Stomach (tissue), 9 donors: ENCODE data around the gene BBS1. TPM values are rescaled to one million over a fixed set of nuclear protein-coding genes. Genes with fewer than 3 reads are reported as not detected.

ENCODE experiments used
- DNase-seq, 2 donors: peaks; one replicate each; pipeline versions ENCODE4 v3.0.0 to v3.0.0-alpha.2; 2013 to 2019
- H3K27ac ChIP-seq, 5 donors: fragments of 200-600 bp in 4 of 5; sonication (generic) in 4 of 5; one replicate each; pipeline ENCODE4 v1.5.1; 2013 to 2019; ENCODE audit warnings: mild to moderate bottlenecking in 1 of 5, moderate library complexity in 1 of 5
- H3K27me3 ChIP-seq, 3 donors: fragments of 200-600 bp; sonication (generic); one replicate each; pipeline ENCODE4 v1.5.1; 2017 to 2019; ENCODE audit warnings: mixed run types in 1 of 3
- H3K36me3 ChIP-seq, 4 donors: fragments of 200-600 bp; sonication (generic); 1 replicate in 3 of 4; 2 replicates in 1 of 4; pipeline ENCODE4 v1.5.1; 2016 to 2019
- H3K4me1 ChIP-seq, 4 donors: fragments of 200-600 bp; sonication (generic); one replicate each; pipeline ENCODE4 v1.5.1; 2016 to 2019
- H3K4me3 ChIP-seq, 4 donors: fragments of 200-600 bp; sonication (generic) in 3 of 4; one replicate each; pipeline ENCODE4 v1.5.1; 2016 to 2019; ENCODE audit warnings: mild to moderate bottlenecking in 1 of 4
- H3K9me3 ChIP-seq, 4 donors: fragments of 200-600 bp; sonication (generic); one replicate each; pipeline ENCODE4 v1.5.1; 2016 to 2019
- CTCF ChIP-seq, 7 experiments: fragments of 450-650 bp in 4 of 7; fragments of 200-600 bp in 3 of 7; sonication (generic) in 3 of 7; IDR thresholded peaks; one replicate each; pipeline ENCODE4 v1.5.1; 2016 to 2019; ENCODE audit warnings: antibody characterized with exemption in 7 of 7, control low read depth in 2 of 7, mild to moderate bottlenecking in 1 of 7
- EP300 ChIP-seq: sonication (generic); formaldehyde crosslinking; IDR thresholded peaks from one replicate; pipeline ENCODE4 v1.6.1; 2017; ENCODE audit warnings: antibody characterized with exemption
- POLR2A ChIP-seq, 4 donors: fragments of 450-650 bp; IDR thresholded peaks; one replicate each; pipeline ENCODE4 v1.6.1; 2016; ENCODE audit warnings: antibody characterized with exemption in 4 of 4, control low read depth in 2 of 4, mild to moderate bottlenecking in 1 of 4, moderate library complexity in 1 of 4
- POLR2AphosphoS5 ChIP-seq, 3 donors: sonication (generic); formaldehyde crosslinking; IDR thresholded peaks; one replicate each; pipeline ENCODE4 v1.6.1; 2016; ENCODE audit warnings: antibody characterized with exemption in 3 of 3
- WGBS, 5 donors: extraction: QIAGEN DNeasy Blood & Tissue Kit in 3 of 5; methylation state at CpG; one replicate each; pipeline versions ENCODE4 v1.1.5 to v1.1.7; 2013 to 2018; 5-methylcytosine and 5-hydroxymethylcytosine counted together
- intact Hi-C: fragments of 100-400 bp; cut with DNase I; formaldehyde crosslinking; loops from one replicate; pipeline ENCODE4 v1.15.1; 2023; ENCODE audit warnings: low total_unique reads
- polyA plus RNA-seq, 3 donors: library from polyadenylated mRNA; stranded (reverse); fragments of 200-250 nt; gene quantifications; one replicate each; pipeline ENCODE4 v1.2.3, GENCODE V29; 2013
- total RNA-seq, 5 donors: library from RNA; depleted of rRNA; stranded (reverse); fragments of >200 nt; gene quantifications; one replicate each; pipeline versions ENCODE4 v1.1.0 to v1.2.3, GENCODE V29; 2014 to 2016
- donor health status: healthy with polysubstance abuse.
- donor health status: Bipolar disorder and iron deficiency.
- donor health status: healthy.

The BBS1 gene
- total and polyA plus RNA-seq, 8 donors: 12.3 to 138 (median 24.6) TPM

GRCh38 chr11:66471142-66471541, 39.3 kb upstream of the BBS1 start:
- Histone ChIP-seq H3K27ac (no peak overlapping the region), H3K4me1 (peaks cover 12 to 26% (median 14%) of the 10 kb centered on the region in 4 donors), H3K9me3 (no peaks in the 10 kb centered on the region), H3K4me3 (no peak overlapping the region), H3K27me3 (no peaks in the 10 kb centered on the region), H3K36me3 (peaks cover 23 to 59% (median 56%) of the 10 kb centered on the region in 4 donors)
- TF ChIP-seq POLR2AphosphoS5 (IDR thresholded peaks at IDR 0.05) (no peak), EP300 (no peak), POLR2A (IDR thresholded peaks at IDR 0.05) (no peak), CTCF (IDR thresholded peaks at IDR 0.05) (no peak)
- WGBS, 5 donors: 95 to 96% (median 96%) methylated on average over 16 of the region's 16 CpGs
- DNase-seq: no peak
- intact Hi-C loops: no loop called here

DNA sequence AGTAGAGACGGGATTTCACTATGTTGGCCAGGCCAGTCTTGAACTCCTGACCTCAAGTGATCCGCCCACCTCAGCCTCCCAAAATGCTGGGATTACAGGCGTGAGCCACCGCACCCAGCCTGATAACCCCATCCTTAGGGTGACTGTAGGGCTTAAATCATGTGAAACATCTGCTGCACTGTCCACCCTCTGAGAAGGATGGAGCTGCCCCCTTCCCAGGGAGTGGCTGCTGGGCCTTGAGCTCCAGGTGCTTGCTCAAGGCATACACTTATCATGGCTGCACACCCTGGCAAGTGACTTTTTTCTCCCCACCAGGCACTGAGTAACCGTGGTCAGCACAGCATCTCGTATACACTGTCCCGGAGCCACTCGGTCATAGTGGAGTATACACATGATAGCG, 38.4 kb upstream of the BBS1 start:
- TF ChIP-seq POLR2A (IDR thresholded peaks at IDR 0.05): no peak
- no peak for TF ChIP-seq CTCF (IDR thresholded peaks at IDR 0.05)
- TF ChIP-seq EP300: no peak
- no peak for TF ChIP-seq POLR2AphosphoS5 (IDR thresholded peaks at IDR 0.05)
- Histone ChIP-seq H3K4me1 (peaks cover 10 to 24% (median 12%) of the 10 kb centered on the region in 4 donors), H3K9me3 (no peaks in the 10 kb centered on the region), H3K27ac (no peak overlapping the region), H3K36me3 (peaks cover 23 to 66% (median 59%) of the 10 kb centered on the region in 4 donors), H3K4me3 (no peak overlapping the region), H3K27me3 (no peaks in the 10 kb centered on the region)
- 86 to 94% (median 90%) methylated on average over 9 of the region's 9 CpGs for WGBS, 5 donors
- DNase-seq: no peak
- intact Hi-C loops: no loop called here

DNA sequence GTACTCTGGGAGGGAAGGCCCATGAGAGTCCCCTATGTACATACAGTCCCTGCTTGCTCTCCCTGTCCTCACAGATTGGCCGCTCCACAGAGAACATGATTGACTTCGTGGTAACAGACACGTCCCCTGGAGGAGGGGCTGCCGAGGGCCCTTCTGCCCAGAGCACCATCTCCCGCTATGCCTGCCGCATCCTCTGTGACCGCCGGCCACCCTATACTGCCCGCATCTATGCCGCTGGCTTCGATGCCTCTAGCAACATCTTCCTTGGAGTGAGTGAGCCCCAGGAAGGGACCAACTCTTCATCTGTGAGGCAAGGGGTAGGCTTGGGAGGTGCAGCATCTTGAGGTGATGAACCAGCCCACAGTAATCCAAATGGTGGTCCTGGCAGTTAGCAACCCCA, 37.3 kb upstream of the BBS1 start:
- no peak overlapping the region for H3K27ac ChIP-seq
- intact Hi-C loops: no loop called here
- no peak for TF ChIP-seq POLR2AphosphoS5 (IDR thresholded peaks at IDR 0.05)
- H3K27me3 ChIP-seq: no peaks in the 10 kb centered on the region
- peaks cover 23 to 66% (median 59%) of the 10 kb centered on the region in 4 donors for H3K36me3 ChIP-seq
- no peaks in the 10 kb centered on the region for H3K9me3 ChIP-seq
- DNase-seq: no peak
- WGBS, 5 donors: 89 to 94% (median 93%) methylated on average over 11 of the region's 11 CpGs
- no peak overlapping the region for H3K4me3 ChIP-seq
- H3K4me1 ChIP-seq: peaks cover 0 to 13% (median 2%) of the 10 kb centered on the region in 4 donors

DNA sequence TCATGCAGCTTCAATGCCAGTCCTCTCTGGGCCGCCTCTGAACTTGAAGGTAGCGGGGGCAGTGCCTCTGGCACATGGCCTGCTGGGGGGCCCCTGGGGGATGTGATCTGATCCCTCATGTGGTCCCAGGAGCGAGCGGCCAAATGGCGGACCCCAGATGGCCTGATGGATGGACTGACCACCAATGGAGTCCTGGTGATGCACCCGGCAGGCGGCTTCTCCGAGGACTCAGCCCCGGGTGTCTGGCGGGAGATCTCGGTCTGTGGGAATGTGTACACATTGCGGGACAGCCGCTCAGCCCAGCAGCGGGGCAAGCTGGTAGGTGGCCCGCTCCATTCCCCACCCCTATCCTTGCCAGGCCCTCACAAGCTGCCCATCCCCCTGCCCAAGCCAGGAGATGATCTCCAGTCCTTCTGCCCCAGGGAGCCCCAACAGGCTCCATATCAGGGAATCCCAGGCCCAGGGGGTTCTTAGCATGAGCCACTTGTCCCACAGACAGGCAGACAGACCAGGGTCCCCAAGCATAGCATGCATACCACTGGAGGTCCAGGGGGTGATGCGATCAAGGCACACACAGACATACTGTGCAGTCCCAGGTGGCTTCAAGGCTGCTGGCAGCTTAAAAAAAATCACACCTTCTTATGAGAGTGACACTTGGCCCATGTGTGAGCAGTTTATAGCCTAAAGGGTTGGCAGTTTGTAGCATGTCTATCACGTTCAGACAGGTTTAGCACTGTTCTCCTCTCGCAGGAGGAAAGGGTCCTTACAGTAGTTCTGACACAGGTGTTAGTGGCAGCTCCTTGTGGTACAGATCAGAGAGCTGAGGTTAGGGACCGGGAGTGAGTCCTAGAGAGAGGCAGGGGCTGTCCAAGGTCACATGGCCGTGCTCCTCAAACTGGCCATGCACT, 36.6 kb upstream of the BBS1 start:
- no peak overlapping the region for H3K27ac ChIP-seq
- no peaks in the 10 kb centered on the region for H3K27me3 ChIP-seq
- peaks cover 23 to 66% (median 59%) of the 10 kb centered on the region in 4 donors for H3K36me3 ChIP-seq
- 79 to 96% (median 90%) methylated on average over 9 to 20 of the region's 20 CpGs for WGBS, 5 donors
- H3K9me3 ChIP-seq: no peaks in the 10 kb centered on the region
- peaks cover 0 to 12% (median 5%) of the 10 kb centered on the region in 4 donors for H3K4me1 ChIP-seq
- no peak for DNase-seq
- H3K4me3 ChIP-seq: no peak overlapping the region
- TF ChIP-seq POLR2AphosphoS5 (IDR thresholded peaks at IDR 0.05) (no peak), EP300 (no peak), CTCF (IDR thresholded peaks at IDR 0.05) (no peak), POLR2A (IDR thresholded peaks at IDR 0.05) (no peak)
- intact Hi-C loops: no loop called here
